Measurements from ENCODE around the gene MRPL54. TPM values are rescaled to one million over a fixed set of nuclear protein-coding genes. Genes with fewer than 3 reads are reported as not detected.

Gene MRPL54
- total RNA-seq, 1 donor from 2014 or later = 52.4 TPM

GRCh38 chr19:3790209-3790734 is 27.8 kb downstream of the MRPL54 start:
- peaks cover 8% of the 10 kb centered on the region for H3K36me3 Mint-ChIP-seq (ENCODE audit: low read depth)
- TF ChIP-seq CTCF (IDR thresholded peaks at IDR 0.05) = no peak
- no peak overlapping the region for H3K4me3 Mint-ChIP-seq (ENCODE audit: unreplicated experiment)
- no peak overlapping the region for H3K27ac Mint-ChIP-seq (ENCODE audit: unreplicated experiment)
- no peaks in the 10 kb centered on the region for H3K4me1 Mint-ChIP-seq (ENCODE audit: low read depth)
- peaks cover 11% of the 10 kb centered on the region for H3K9me3 Mint-ChIP-seq (ENCODE audit: low read depth)
- DNase-seq (ENCODE audit: low spot score) = no peak
- peaks cover 22% of the 10 kb centered on the region for H3K27me3 Mint-ChIP-seq (ENCODE audit: low read depth)

- Mint-ChIP-seq H3K27me3 (ENCODE audit: low read depth) (peaks cover 22% of the 10 kb centered on the region), H3K27ac (ENCODE audit: unreplicated experiment) (no peak overlapping the region), H3K4me3 (ENCODE audit: unreplicated experiment) (no peak overlapping the region), H3K9me3 (ENCODE audit: low read depth) (peaks cover 11% of the 10 kb centered on the region), H3K4me1 (ENCODE audit: low read depth) (no peaks in the 10 kb centered on the region), H3K36me3 (ENCODE audit: low read depth) (peaks cover 8% of the 10 kb centered on the region)
- DNase-seq (ENCODE audit: low spot score) = no peak
- no peak for TF ChIP-seq CTCF (IDR thresholded peaks at IDR 0.05)
Observed at GRCh38 chr19:3790941-3791340, 28.5 kb downstream of the MRPL54 start.

DNA sequence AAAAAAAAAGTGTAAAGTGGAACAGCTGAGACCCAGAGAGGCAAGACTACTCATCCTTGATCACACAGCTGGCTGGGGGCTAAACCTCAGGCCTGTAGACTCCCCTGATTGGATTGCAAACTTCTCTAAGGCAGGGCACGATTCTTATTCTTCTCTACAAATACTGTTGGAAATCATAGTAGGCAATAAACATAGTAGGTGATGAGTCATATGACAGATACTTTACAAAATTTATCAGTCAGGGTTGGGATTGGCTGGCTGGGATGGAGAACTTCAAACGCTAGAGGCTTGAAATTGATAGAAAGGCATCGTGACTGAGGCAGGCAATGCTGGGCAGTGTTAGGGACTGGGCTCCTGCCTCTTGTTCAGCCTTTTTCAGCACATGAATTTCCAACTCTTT is 29.6 kb downstream of the MRPL54 start:
- peaks cover 11% of the 10 kb centered on the region for H3K36me3 Mint-ChIP-seq (ENCODE audit: low read depth)
- no peak for TF ChIP-seq CTCF (IDR thresholded peaks at IDR 0.05)

GRCh38 chr19:3793799-3794198 is 31.3 kb downstream of the MRPL54 start:
- DNase-seq (ENCODE audit: low spot score) = no peak
- Mint-ChIP-seq H3K4me1 (ENCODE audit: low read depth) (no peaks in the 10 kb centered on the region), H3K36me3 (ENCODE audit: low read depth) (peaks cover 11% of the 10 kb centered on the region), H3K9me3 (ENCODE audit: low read depth) (peaks cover 17% of the 10 kb centered on the region), H3K27ac (ENCODE audit: unreplicated experiment) (no peak overlapping the region), H3K4me3 (ENCODE audit: unreplicated experiment) (no peak overlapping the region), H3K27me3 (ENCODE audit: low read depth) (peaks cover 29% of the 10 kb centered on the region)
- TF ChIP-seq CTCF (IDR thresholded peaks at IDR 0.05) = no peak

More for the DNA sequence above, 29.6 kb downstream of the MRPL54 start:
- no peak for DNase-seq (ENCODE audit: low spot score)
- H3K27ac Mint-ChIP-seq (ENCODE audit: unreplicated experiment) = no peak overlapping the region
- peaks cover 27% of the 10 kb centered on the region for H3K27me3 Mint-ChIP-seq (ENCODE audit: low read depth)
- H3K4me3 Mint-ChIP-seq (ENCODE audit: unreplicated experiment) = no peak overlapping the region
- H3K9me3 Mint-ChIP-seq (ENCODE audit: low read depth) = peaks cover 17% of the 10 kb centered on the region
- H3K4me1 Mint-ChIP-seq (ENCODE audit: low read depth) = no peaks in the 10 kb centered on the region

- Mint-ChIP-seq H3K27me3 (ENCODE audit: low read depth) (peaks cover 26% of the 10 kb centered on the region), H3K4me1 (ENCODE audit: low read depth) (peaks cover 3% of the 10 kb centered on the region)
Observed at GRCh38 chr19:3796358-3796757, 33.9 kb downstream of the MRPL54 start.

More at GRCh38 chr19:3796358-3796757, 33.9 kb downstream of the MRPL54 start:
- DNase-seq (ENCODE audit: low spot score) = no peak
- no peak for TF ChIP-seq CTCF (IDR thresholded peaks at IDR 0.05)
- Mint-ChIP-seq H3K27ac (ENCODE audit: unreplicated experiment) (no peak overlapping the region), H3K4me3 (ENCODE audit: unreplicated experiment) (no peak overlapping the region), H3K36me3 (ENCODE audit: low read depth) (peaks cover 5% of the 10 kb centered on the region), H3K9me3 (ENCODE audit: low read depth) (peaks cover 9% of the 10 kb centered on the region)
